Gastrocnemius medialis (tissue), 4 donors: ENCODE data around the gene PEX13. TPM values are rescaled to one million over a fixed set of nuclear protein-coding genes. Genes with fewer than 3 reads are reported as not detected.
A peak's percentile ranks its signal among the peaks of the same experiment; 100 is the strongest.
"Not testable (repeated sequence)": the region's sequence is repeated elsewhere in the genome, so short reads cannot be mapped to it uniquely, and the experiment has no call there.

Experiments
- ATAC-seq, 2 donors: fragments of 150-250 bp; one replicate each; pipeline ENCODE4 v1.9.1; 2016
- DNase-seq, 2 donors: peaks; one replicate each; pipeline ENCODE4 v3.0.0-alpha.2; 2019
- H3K27ac ChIP-seq, 4 donors: fragments of 200-600 bp; sonication (generic); 1 replicate in 1 of 4; 2 replicates in 3 of 4; pipeline ENCODE4 v1.5.1; 2016 to 2018; ENCODE audit warnings: mild to moderate bottlenecking in 2 of 4, moderate library complexity in 1 of 4
- H3K27me3 ChIP-seq, 3 donors: fragments of 200-600 bp; sonication (generic) in 2 of 3; 1 replicate in 1 of 3; 2 replicates in 2 of 3; pipeline versions ENCODE4 v1.5.1 to v1.6.0; 2016 to 2019; ENCODE audit warnings: mild to moderate bottlenecking in 1 of 3, moderate library complexity in 1 of 3
- H3K36me3 ChIP-seq, 2 donors: fragments of 200-600 bp; sonication (generic) in 1 of 2; one replicate each; pipeline ENCODE4 v1.5.1; 2017 to 2018
- H3K4me1 ChIP-seq, 2 donors: fragments of 200-600 bp; sonication (generic) in 1 of 2; one replicate each; pipeline ENCODE4 v1.5.1; 2016 to 2017; ENCODE audit warnings: mild to moderate bottlenecking in 2 of 2
- H3K4me3 ChIP-seq, 4 donors: fragments of 200-600 bp; sonication (generic) in 3 of 4; 1 replicate in 1 of 4; 2 replicates in 3 of 4; pipeline ENCODE4 v1.5.1; 2016 to 2019; ENCODE audit warnings: mild to moderate bottlenecking in 2 of 4
- H3K9me3 ChIP-seq, 3 donors: fragments of 200-600 bp; sonication (generic) in 2 of 3; 1 replicate in 1 of 3; 2 replicates in 2 of 3; pipeline ENCODE4 v1.5.1; 2016 to 2019
- POLR2A ChIP-seq, 2 donors: fragments of 450-650 bp; IDR thresholded peaks; one replicate each; pipeline ENCODE4 v1.6.1; 2017; ENCODE audit warnings: antibody characterized with exemption in 2 of 2, mild to moderate bottlenecking in 2 of 2, moderate library complexity in 2 of 2
- in situ Hi-C, 4 donors: fragments of 200-750 bp; cut with MboI; loops; one replicate each; pipeline versions ENCODE4 v1.15.0 to v1.8.0; 2017; ENCODE audit warnings: low sequenced_read_pairs in 4 of 4
- intact Hi-C: fragments of 100-400 bp; cut with DNase I; formaldehyde crosslinking; loops from one replicate; pipeline ENCODE4 v1.15.1; 2023; ENCODE audit warnings: low total_unique reads
- total RNA-seq, 4 donors: library from RNA; depleted of rRNA; stranded (reverse); fragments of >200 nt; gene quantifications; one replicate each; pipeline versions ENCODE4 v1.1.0 to v1.2.3, GENCODE V29; 2016
- TF ChIP-seq, protein P1 (sequence below), 5 experiments: fragments of 450-650 bp in 3 of 5; fragments of 200-600 bp in 2 of 5; sonication (generic) in 2 of 5; IDR thresholded peaks in 4 of 5; conservative IDR thresholded peaks in 1 of 5; 1 replicate in 4 of 5; 2 replicates in 1 of 5; pipeline ENCODE4 v1.5.1; 2016 to 2019; ENCODE audit warnings: antibody characterized with exemption in 5 of 5, mild to moderate bottlenecking in 3 of 5, moderate library complexity in 3 of 5

PEX13 gene
- total RNA-seq, 4 donors from 2014 or later = 19.3 to 53.9 (median 35.4) TPM

DNA sequence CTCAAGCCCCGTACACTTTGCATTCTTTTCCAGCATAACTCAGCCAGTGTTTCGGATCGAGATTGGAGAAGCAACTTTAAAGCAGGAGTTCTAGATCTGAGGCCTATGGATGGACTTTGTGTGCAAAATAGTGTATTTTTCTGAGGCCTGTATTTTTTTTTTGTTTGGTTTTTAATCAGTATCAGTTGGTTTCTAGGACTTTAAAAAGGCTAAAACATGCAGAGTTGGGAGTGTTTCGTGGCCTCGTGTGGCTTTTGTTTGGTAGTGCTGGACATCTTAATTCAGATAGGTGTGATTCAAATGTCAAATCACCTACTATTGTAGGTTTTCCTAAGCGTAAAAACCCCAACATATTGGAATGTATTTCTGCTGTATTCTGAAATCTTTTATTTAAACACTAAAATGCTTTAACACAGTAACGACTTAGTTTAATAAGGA is 817 bp downstream of the PEX13 start:
- TF ChIP-seq, protein P1, sequence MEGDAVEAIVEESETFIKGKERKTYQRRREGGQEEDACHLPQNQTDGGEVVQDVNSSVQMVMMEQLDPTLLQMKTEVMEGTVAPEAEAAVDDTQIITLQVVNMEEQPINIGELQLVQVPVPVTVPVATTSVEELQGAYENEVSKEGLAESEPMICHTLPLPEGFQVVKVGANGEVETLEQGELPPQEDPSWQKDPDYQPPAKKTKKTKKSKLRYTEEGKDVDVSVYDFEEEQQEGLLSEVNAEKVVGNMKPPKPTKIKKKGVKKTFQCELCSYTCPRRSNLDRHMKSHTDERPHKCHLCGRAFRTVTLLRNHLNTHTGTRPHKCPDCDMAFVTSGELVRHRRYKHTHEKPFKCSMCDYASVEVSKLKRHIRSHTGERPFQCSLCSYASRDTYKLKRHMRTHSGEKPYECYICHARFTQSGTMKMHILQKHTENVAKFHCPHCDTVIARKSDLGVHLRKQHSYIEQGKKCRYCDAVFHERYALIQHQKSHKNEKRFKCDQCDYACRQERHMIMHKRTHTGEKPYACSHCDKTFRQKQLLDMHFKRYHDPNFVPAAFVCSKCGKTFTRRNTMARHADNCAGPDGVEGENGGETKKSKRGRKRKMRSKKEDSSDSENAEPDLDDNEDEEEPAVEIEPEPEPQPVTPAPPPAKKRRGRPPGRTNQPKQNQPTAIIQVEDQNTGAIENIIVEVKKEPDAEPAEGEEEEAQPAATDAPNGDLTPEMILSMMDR (IDR thresholded peaks at IDR 0.05 in 4 of 5, conservative IDR thresholded peaks at IDR 0.05 in 1 of 5) = no peak
- no peak for TF ChIP-seq POLR2A (IDR thresholded peaks at IDR 0.05)
- Histone ChIP-seq H3K27me3 (no peaks in the 10 kb centered on the region), H3K27ac (peak overlapping the region; percentile 94 to 96 (median 95)), H3K4me3 (peak overlapping the region; percentile 85 to 94 (median 90)), H3K9me3 (no peaks in the 10 kb centered on the region), H3K4me1 (peaks cover 30 to 36% of the 10 kb centered on the region in 2 donors), H3K36me3 (no peaks in the 10 kb centered on the region)
- ATAC-seq = no peak
- in situ Hi-C loops = no loop called here
- intact Hi-C loops = no loop called here
- no peak for DNase-seq

DNA sequence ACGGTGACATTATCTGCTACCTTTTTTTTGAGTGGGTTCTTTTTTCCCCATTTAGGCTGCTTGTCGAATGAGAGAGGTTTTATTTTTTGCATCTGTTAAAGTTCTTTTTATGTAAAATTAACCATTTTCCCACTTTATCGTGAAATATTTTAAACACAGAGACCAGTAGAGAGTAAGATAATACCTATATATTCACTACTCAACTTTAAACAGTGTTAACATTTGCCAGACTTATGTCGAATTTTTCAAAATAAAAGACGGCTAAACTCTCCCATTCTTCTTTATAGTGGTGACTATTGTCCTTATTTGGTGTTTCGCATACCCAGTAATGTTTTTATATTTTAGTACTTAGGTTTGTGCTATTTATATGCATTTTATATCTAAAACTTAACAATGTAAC is 1.3 kb downstream of the PEX13 start:
- no peaks in the 10 kb centered on the region for H3K9me3 ChIP-seq
- DNase-seq (no peak), ATAC-seq (no peak)
- H3K27ac ChIP-seq = peak overlapping the region; percentile 94 to 96 (median 95)
- TF ChIP-seq, protein P1 (IDR thresholded peaks at IDR 0.05 in 4 of 5, conservative IDR thresholded peaks at IDR 0.05 in 1 of 5) = no peak
- no peak for TF ChIP-seq POLR2A (IDR thresholded peaks at IDR 0.05)
- H3K4me1 ChIP-seq = peaks cover 30 to 36% of the 10 kb centered on the region in 2 donors
- intact Hi-C loops = no loop called here
- peak overlapping the region; percentile 85 to 94 (median 90) for H3K4me3 ChIP-seq
- H3K27me3 ChIP-seq = no peaks in the 10 kb centered on the region
- in situ Hi-C loops = no loop called here
- no peaks in the 10 kb centered on the region for H3K36me3 ChIP-seq

DNA sequence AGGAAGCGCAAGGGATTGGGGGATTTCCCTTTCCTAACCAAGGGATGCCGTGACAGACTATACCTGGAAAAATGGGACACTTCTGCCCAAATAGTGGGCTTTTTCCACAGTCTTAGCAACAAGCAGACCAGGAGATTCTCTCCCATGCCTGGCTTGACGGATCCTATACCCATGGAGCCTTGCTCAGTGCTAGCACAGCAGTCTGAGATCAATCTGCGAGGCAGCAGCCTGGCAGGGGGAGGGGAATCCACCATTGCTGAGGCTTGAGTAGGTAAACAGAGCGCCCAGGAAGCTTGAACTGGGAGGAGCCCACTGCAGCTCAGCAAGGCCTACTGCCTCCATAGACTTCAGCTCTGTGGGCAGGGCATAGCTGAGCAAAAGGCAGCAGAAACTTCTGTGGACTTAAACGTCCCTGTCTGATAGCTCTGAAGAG is 3.7 kb downstream of the PEX13 start:
- H3K4me1 ChIP-seq = peaks cover 30 to 34% of the 10 kb centered on the region in 2 donors
- no peaks in the 10 kb centered on the region for H3K27me3 ChIP-seq

DNA sequence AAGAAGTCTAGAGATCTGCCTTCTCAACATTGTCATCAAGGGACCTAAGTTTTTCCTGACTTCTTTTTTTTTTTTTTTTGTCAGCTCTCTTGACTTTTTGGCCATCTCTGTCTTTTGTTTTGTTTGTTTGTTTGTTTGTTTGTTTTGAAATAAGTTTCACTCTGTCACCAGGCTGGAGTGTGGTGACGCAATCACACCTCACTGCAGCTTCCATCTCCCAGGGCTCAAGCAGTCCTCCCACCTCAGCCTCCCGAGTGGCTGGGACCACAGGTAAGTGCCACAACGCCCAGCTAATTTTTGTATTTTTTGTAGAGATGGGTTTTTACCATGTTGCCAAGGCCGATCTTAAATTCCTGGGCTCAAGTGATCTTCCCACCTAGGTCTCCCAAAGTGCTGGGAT is 6.2 kb downstream of the PEX13 start:
- Histone ChIP-seq H3K4me3 (no peak overlapping the region), H3K9me3 (no peaks in the 10 kb centered on the region), H3K27ac (no peak overlapping the region), H3K36me3 (peaks cover 0 to 8% of the 10 kb centered on the region in 2 donors), H3K4me1 (peaks cover 23 to 26% of the 10 kb centered on the region in 2 donors), H3K27me3 (no peaks in the 10 kb centered on the region)
- TF ChIP-seq POLR2A (IDR thresholded peaks at IDR 0.05) = no peak
- TF ChIP-seq, protein P1 (IDR thresholded peaks at IDR 0.05 in 4 of 5, conservative IDR thresholded peaks at IDR 0.05 in 1 of 5) = no peak
- intact Hi-C loops = no loop called here
- in situ Hi-C loops = no loop called here
- DNase-seq (no peak), ATAC-seq (no peak)

More for the DNA sequence above, 3.7 kb downstream of the PEX13 start:
- no peak for TF ChIP-seq POLR2A (IDR thresholded peaks at IDR 0.05)
- TF ChIP-seq, protein P1 (IDR thresholded peaks at IDR 0.05 in 4 of 5, conservative IDR thresholded peaks at IDR 0.05 in 1 of 5) = no peak
- in situ Hi-C loops (no loop called here), intact Hi-C loops (no loop called here)
- peaks cover 0 to 8% of the 10 kb centered on the region in 2 donors for H3K36me3 ChIP-seq
- no peak overlapping the region for H3K27ac ChIP-seq
- no peaks in the 10 kb centered on the region for H3K9me3 ChIP-seq
- DNase-seq (no peak), ATAC-seq (no peak)
- H3K4me3 ChIP-seq = no peak overlapping the region

DNA sequence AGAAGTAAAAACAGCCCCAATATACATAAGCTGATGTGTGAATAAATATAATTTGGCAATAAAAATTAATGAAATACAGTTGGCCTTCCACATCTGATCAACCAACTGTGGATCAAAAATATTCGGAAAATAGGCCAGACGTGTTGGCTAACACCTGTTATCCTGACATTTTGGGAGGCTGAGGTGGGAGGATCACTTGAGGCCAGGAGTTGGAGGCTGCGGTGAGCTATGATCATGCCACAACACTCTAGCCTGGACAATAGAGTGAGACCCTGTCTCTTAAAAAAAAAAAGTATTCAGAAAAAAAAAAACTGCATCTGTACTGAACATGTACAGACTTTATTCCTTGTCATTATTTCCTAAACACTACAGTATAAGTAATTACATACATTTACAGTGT is 12.0 kb downstream of the PEX13 start:
- intact Hi-C loops (no loop called here), in situ Hi-C loops (no loop called here)
- Histone ChIP-seq H3K4me3 (no peak overlapping the region), H3K27ac (no peak overlapping the region), H3K27me3 (no peaks in the 10 kb centered on the region), H3K4me1 (peaks cover 6 to 14% of the 10 kb centered on the region in 2 donors), H3K36me3 (peaks cover 0 to 31% of the 10 kb centered on the region in 2 donors), H3K9me3 (no peaks in the 10 kb centered on the region)
- TF ChIP-seq POLR2A (IDR thresholded peaks at IDR 0.05) = no peak
- TF ChIP-seq, protein P1 (IDR thresholded peaks at IDR 0.05 in 4 of 5, conservative IDR thresholded peaks at IDR 0.05 in 1 of 5) = no peak
- DNase-seq (no peak), ATAC-seq (no peak)

DNA sequence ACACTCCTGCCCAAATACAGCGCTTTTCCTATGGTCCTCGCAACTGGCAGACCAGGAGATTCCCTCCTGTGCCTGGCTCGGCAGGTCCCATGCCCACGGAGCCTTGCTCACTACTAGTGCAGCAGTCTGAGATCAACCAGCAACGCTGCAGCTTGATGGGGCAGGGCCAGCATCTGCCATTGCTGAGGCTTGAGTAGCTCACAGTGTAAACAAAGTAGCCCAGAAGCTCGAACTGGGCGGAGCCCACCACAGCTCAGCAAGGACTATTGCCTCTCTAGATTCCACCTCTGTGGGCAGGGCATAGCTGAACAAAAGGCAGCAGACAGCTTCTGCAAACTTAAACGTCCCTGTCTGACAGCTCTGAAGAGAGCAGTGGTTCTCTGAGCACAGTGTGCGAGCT is 17.1 kb downstream of the PEX13 start:
- H3K4me1 ChIP-seq, H3K9me3 ChIP-seq, H3K27me3 ChIP-seq, ATAC-seq, intact Hi-C loops, H3K4me3 ChIP-seq, H3K27ac ChIP-seq, DNase-seq, in situ Hi-C loops: not testable (repeated sequence)
- H3K36me3 ChIP-seq = peaks cover 0 to 48% of the 10 kb centered on the region in 2 donors

DNA sequence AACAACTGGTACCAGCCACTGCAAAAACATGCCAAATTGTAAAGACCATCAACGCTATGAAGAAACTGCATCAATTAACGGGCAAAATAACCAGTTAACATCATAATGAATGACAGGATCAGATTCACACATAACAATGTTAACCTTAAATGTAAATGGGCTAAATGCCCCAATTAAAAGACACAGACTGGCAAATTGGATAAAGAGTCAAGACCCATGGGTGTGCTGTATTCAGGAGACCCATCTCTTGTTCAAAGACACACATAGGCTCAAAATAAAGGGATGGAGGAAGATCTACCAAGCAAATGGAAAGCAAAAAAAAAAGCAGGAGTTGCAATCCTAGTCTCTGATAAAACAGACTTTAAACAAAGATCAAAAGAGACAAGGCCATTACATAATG is 19.1 kb downstream of the PEX13 start:
- H3K27ac ChIP-seq, H3K4me3 ChIP-seq, DNase-seq, ATAC-seq, H3K27me3 ChIP-seq, H3K9me3 ChIP-seq, intact Hi-C loops, in situ Hi-C loops, H3K4me1 ChIP-seq: not testable (repeated sequence)
- peaks cover 0 to 43% of the 10 kb centered on the region in 2 donors for H3K36me3 ChIP-seq
